ENCODE measurements around the gene SORBS1.

- TF ChIP-seq, protein P1, sequence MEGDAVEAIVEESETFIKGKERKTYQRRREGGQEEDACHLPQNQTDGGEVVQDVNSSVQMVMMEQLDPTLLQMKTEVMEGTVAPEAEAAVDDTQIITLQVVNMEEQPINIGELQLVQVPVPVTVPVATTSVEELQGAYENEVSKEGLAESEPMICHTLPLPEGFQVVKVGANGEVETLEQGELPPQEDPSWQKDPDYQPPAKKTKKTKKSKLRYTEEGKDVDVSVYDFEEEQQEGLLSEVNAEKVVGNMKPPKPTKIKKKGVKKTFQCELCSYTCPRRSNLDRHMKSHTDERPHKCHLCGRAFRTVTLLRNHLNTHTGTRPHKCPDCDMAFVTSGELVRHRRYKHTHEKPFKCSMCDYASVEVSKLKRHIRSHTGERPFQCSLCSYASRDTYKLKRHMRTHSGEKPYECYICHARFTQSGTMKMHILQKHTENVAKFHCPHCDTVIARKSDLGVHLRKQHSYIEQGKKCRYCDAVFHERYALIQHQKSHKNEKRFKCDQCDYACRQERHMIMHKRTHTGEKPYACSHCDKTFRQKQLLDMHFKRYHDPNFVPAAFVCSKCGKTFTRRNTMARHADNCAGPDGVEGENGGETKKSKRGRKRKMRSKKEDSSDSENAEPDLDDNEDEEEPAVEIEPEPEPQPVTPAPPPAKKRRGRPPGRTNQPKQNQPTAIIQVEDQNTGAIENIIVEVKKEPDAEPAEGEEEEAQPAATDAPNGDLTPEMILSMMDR (IDR thresholded peaks at IDR 0.05; ENCODE audit: low read depth, low read length, missing input control), result no peak
- TF ChIP-seq ZBTB33 (IDR thresholded peaks at IDR 0.05) (no peak), YY1 (IDR thresholded peaks at IDR 0.05) (no peak), RAD21 (IDR thresholded peaks at IDR 0.05) (no peak), TAF1 (conservative IDR thresholded peaks at IDR 0.05) (no peak), SP1 (IDR thresholded peaks at IDR 0.05) (no peak), REST (IDR thresholded peaks at IDR 0.05) (no peak)
- TF ChIP-seq, protein P2, sequence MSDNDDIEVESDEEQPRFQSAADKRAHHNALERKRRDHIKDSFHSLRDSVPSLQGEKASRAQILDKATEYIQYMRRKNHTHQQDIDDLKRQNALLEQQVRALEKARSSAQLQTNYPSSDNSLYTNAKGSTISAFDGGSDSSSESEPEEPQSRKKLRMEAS (IDR thresholded peaks at IDR 0.05), result no peak
- TF ChIP-seq, protein P3, sequence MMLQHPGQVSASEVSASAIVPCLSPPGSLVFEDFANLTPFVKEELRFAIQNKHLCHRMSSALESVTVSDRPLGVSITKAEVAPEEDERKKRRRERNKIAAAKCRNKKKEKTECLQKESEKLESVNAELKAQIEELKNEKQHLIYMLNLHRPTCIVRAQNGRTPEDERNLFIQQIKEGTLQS (IDR thresholded peaks at IDR 0.05), result no peak
Measured at GRCh38 chr10:95395947-95396449, 165.2 kb downstream of the SORBS1 start.

All from liver (tissue), 3 donors.